ENCODE measurements around the gene OR2M5. TPM values are rescaled to one million over a fixed set of nuclear protein-coding genes. Genes with fewer than 3 reads are reported as not detected.

OR2M5 gene
- total and polyA plus RNA-seq, 2 donors (not counting 3 experiments of a cell fraction or from before 2014, with no cell fraction given) = not detected

DNA sequence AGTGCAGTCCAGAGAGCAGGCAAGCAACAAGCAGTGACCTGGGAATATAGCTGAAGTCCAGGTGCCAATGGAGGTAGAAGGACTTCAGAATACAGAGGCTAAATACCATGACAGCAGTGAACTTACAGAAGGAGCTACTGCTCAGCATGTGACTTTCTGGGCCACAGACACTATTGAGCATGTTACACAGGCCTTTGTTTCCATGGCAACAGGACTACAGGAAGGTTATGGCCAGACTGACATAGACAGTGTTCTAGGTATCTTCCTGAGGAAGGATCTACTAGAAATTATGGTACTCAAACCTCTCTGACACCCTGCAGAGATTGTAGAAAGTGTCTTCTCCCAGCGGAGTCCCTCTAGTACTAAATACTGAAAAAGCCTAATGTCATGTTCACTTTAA, 11.0 kb downstream of the OR2M5 start:
- BruUV-seq (replicated peaks) = no TSS peak
- H3K9ac ChIP-seq (replicated peaks; ENCODE audit: extremely low read depth, insufficient read depth, low read length) = no peak overlapping the region
- H3K9me3 ChIP-seq (replicated peaks; ENCODE audit: control insufficient read depth, insufficient read depth, low read length) = peaks cover 4% of the 10 kb centered on the region
- no peak overlapping the region for H3K27ac ChIP-seq (ENCODE audit: insufficient read depth, low read depth, low read length)
- CTCF ChIA-PET = no interaction called here
- H3K36me3 ChIP-seq (ENCODE audit: control insufficient read depth in 2 of 2, extremely low read depth in 1 of 2, insufficient read depth in 2 of 2, low read length in 2 of 2) = no peaks in the 10 kb centered on the region
- no peaks in the 10 kb centered on the region for H3K27me3 ChIP-seq (ENCODE audit: control insufficient read depth in 2 of 2, insufficient read depth in 2 of 2, low read length in 2 of 2)
- TF ChIP-seq POLR2A (IDR thresholded peaks at IDR 0.05; ENCODE audit: low read depth, low read length) = no peak
- TF ChIP-seq GATA2 (IDR thresholded peaks at IDR 0.05; ENCODE audit: insufficient read depth, insufficient read length, low read depth, low read length) = no peak
- TF ChIP-seq POLR2AphosphoS5 (IDR thresholded peaks at IDR 0.05; ENCODE audit: insufficient read depth, low read depth, low read length) = no peak
- TF ChIP-seq, protein P1, sequence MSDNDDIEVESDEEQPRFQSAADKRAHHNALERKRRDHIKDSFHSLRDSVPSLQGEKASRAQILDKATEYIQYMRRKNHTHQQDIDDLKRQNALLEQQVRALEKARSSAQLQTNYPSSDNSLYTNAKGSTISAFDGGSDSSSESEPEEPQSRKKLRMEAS (IDR thresholded peaks at IDR 0.05; ENCODE audit: insufficient read depth, insufficient read length) = no peak
- no peak for TF ChIP-seq JUN (IDR thresholded peaks at IDR 0.05; ENCODE audit: borderline replicate concordance, insufficient read depth, insufficient read length, low read depth)
- no peak for TF ChIP-seq FOS (IDR thresholded peaks at IDR 0.05; ENCODE audit: borderline replicate concordance, insufficient read depth, low read length)
- no peak for TF ChIP-seq EZH2 (IDR thresholded peaks at IDR 0.05; ENCODE audit: borderline replicate concordance, low read depth, low read length, severe bottlenecking)
- TF ChIP-seq, protein P2, sequence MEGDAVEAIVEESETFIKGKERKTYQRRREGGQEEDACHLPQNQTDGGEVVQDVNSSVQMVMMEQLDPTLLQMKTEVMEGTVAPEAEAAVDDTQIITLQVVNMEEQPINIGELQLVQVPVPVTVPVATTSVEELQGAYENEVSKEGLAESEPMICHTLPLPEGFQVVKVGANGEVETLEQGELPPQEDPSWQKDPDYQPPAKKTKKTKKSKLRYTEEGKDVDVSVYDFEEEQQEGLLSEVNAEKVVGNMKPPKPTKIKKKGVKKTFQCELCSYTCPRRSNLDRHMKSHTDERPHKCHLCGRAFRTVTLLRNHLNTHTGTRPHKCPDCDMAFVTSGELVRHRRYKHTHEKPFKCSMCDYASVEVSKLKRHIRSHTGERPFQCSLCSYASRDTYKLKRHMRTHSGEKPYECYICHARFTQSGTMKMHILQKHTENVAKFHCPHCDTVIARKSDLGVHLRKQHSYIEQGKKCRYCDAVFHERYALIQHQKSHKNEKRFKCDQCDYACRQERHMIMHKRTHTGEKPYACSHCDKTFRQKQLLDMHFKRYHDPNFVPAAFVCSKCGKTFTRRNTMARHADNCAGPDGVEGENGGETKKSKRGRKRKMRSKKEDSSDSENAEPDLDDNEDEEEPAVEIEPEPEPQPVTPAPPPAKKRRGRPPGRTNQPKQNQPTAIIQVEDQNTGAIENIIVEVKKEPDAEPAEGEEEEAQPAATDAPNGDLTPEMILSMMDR (IDR thresholded peaks at IDR 0.05; ENCODE audit: extremely low read depth in 1 of 2, insufficient read depth in 1 of 2, low read depth in 1 of 2, low read length in 2 of 2) = no peak
- TF ChIP-seq MYC (IDR thresholded peaks at IDR 0.05; ENCODE audit: low read depth, low read length) = no peak
- no peaks in the 10 kb centered on the region for H3K4me1 ChIP-seq (ENCODE audit: control insufficient read depth, extremely low read depth, insufficient read depth, low read length)
- H3K9me1 ChIP-seq (replicated peaks; ENCODE audit: control insufficient read depth, extremely low read depth, insufficient read depth, low read length) = no peaks in the 10 kb centered on the region
- no peak overlapping the region for H3K4me3 ChIP-seq (replicated peaks in 1 of 3; ENCODE audit: insufficient read depth in 1 of 3, low read depth in 1 of 3, low read length in 3 of 3)
- H2AFZ ChIP-seq (ENCODE audit: low read depth, low read length) = no peak overlapping the region
- POLR2A ChIA-PET = no interaction called here
- DNase-seq (ENCODE audit: low read depth, low spot score) (no peak), FAIRE-seq (no peak)
- no peaks in the 10 kb centered on the region for H4K20me1 ChIP-seq (replicated peaks; ENCODE audit: control insufficient read depth, extremely low read depth, insufficient read depth, low read length)
- no peak overlapping the region for H3K4me2 ChIP-seq (ENCODE audit: insufficient read depth, low read length)
- H3K79me2 ChIP-seq (ENCODE audit: control insufficient read depth, insufficient read depth, low read length) = no peaks in the 10 kb centered on the region
- dilution Hi-C loops (cut with MboI; ENCODE audit: extremely low pct_ligation_motif_present, low sequenced_read_pairs) (no loop called here), intact Hi-C loops (cut with micrococcal nuclease) (no loop called here)
